Measurements from ENCODE around the gene TTBK1. TPM values are rescaled to one million over a fixed set of nuclear protein-coding genes. Genes with fewer than 3 reads are reported as not detected.

The TTBK1 gene
- total and polyA plus RNA-seq, 9 donors, result 0.03 to 0.11 (median 0.06) TPM; not detected in 6

- Histone ChIP-seq H3K27ac (no peak overlapping the region), H3K4me1 (ENCODE audit: insufficient read depth) (no peaks in the 10 kb centered on the region), H3K27me3 (no peaks in the 10 kb centered on the region), H3K9me3 (no peaks in the 10 kb centered on the region), H3K4me3 (no peak overlapping the region), H3K36me3 (no peaks in the 10 kb centered on the region)
- intact Hi-C loops (cut with DNase I), result no loop called here
- no peak for DNase-seq
- WGBS, 3 donors, result 84 to 92% (median 91%) methylated on average over 2 of the region's 2 CpGs
- TF ChIP-seq POLR2A (IDR thresholded peaks at IDR 0.05), result no peak
- no peak for TF ChIP-seq EP300 (IDR thresholded peaks at IDR 0.05)
- TF ChIP-seq, protein P1, sequence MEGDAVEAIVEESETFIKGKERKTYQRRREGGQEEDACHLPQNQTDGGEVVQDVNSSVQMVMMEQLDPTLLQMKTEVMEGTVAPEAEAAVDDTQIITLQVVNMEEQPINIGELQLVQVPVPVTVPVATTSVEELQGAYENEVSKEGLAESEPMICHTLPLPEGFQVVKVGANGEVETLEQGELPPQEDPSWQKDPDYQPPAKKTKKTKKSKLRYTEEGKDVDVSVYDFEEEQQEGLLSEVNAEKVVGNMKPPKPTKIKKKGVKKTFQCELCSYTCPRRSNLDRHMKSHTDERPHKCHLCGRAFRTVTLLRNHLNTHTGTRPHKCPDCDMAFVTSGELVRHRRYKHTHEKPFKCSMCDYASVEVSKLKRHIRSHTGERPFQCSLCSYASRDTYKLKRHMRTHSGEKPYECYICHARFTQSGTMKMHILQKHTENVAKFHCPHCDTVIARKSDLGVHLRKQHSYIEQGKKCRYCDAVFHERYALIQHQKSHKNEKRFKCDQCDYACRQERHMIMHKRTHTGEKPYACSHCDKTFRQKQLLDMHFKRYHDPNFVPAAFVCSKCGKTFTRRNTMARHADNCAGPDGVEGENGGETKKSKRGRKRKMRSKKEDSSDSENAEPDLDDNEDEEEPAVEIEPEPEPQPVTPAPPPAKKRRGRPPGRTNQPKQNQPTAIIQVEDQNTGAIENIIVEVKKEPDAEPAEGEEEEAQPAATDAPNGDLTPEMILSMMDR (IDR thresholded peaks at IDR 0.05), result no peak
Measured at GRCh38 chr6:43291708-43292107, 48.4 kb downstream of the TTBK1 start.

GRCh38 chr6:43292341-43292740 lies 49.1 kb downstream of the TTBK1 start:
- TF ChIP-seq POLR2A (IDR thresholded peaks at IDR 0.05), result no peak
- TF ChIP-seq, protein P1 (IDR thresholded peaks at IDR 0.05), result no peak
- no peak for TF ChIP-seq EP300 (IDR thresholded peaks at IDR 0.05)
- Histone ChIP-seq H3K4me3 (no peak overlapping the region), H3K9me3 (no peaks in the 10 kb centered on the region), H3K27ac (no peak overlapping the region), H3K27me3 (no peaks in the 10 kb centered on the region), H3K4me1 (ENCODE audit: insufficient read depth) (no peaks in the 10 kb centered on the region), H3K36me3 (no peaks in the 10 kb centered on the region)
- intact Hi-C loops (cut with DNase I), result no loop called here
- WGBS, 3 donors, result 93 to 95% (median 94%) methylated on average over 6 of the region's 6 CpGs
- no peak for DNase-seq

DNA sequence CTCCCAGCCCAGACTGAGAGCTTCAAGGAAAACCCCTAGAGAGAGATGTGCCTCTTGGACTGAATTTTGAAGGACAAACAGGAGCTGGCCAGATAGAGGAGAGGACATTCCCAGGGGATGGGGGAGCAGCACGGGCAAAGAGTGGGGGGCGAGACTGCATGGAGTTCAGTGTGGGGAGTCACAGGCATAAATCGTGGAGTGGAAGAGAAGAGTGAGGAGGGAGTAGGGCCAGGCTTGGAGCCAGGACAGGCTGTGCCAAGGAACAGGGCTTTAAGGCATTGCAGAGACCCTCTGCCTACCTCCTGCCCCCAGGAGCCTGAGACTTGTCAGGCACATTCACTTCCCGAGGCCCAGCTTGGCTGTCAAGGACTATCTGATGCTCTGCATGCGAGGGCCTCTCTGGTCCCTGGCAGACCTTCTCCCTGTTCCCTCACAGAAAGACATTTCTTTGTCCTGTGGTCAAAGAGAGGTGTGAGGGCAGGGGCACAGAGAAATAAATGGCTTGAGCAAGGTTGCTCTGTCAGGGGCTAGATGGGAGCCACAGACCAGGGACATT lies 49.6 kb downstream of the TTBK1 start:
- no peak overlapping the region for H3K4me3 ChIP-seq
- no peaks in the 10 kb centered on the region for H3K27me3 ChIP-seq
- no peak for TF ChIP-seq EP300 (IDR thresholded peaks at IDR 0.05)
- TF ChIP-seq, protein P1 (IDR thresholded peaks at IDR 0.05), result no peak
- no peak for TF ChIP-seq POLR2A (IDR thresholded peaks at IDR 0.05)
- no peaks in the 10 kb centered on the region for H3K36me3 ChIP-seq
- 39 to 47% (median 44%) methylated on average over 5 of the region's 5 CpGs for WGBS, 3 donors
- intact Hi-C loops (cut with DNase I), result no loop called here
- H3K9me3 ChIP-seq, result no peaks in the 10 kb centered on the region
- no peak for DNase-seq
- H3K27ac ChIP-seq, result no peak overlapping the region
- no peaks in the 10 kb centered on the region for H3K4me1 ChIP-seq (ENCODE audit: insufficient read depth)

- DNase-seq, result no peak
- H3K27ac ChIP-seq, result no peak overlapping the region
- H3K9me3 ChIP-seq, result no peaks in the 10 kb centered on the region
- no peak for TF ChIP-seq POLR2A (IDR thresholded peaks at IDR 0.05)
- intact Hi-C loops (cut with DNase I), result no loop called here
- H3K4me3 ChIP-seq, result no peak overlapping the region
- no peaks in the 10 kb centered on the region for H3K27me3 ChIP-seq
- WGBS, 3 donors, result 93 to 97% (median 94%) methylated on average over 3 of the region's 3 CpGs
- H3K36me3 ChIP-seq, result no peaks in the 10 kb centered on the region
- H3K4me1 ChIP-seq (ENCODE audit: insufficient read depth), result no peaks in the 10 kb centered on the region
Measured at GRCh38 chr6:43293698-43294097, 50.4 kb downstream of the TTBK1 start.

GRCh38 chr6:43294536-43294935 lies 51.3 kb downstream of the TTBK1 start:
- DNase-seq, result no peak
- Histone ChIP-seq H3K4me1 (ENCODE audit: insufficient read depth) (no peaks in the 10 kb centered on the region), H3K4me3 (no peak overlapping the region), H3K9me3 (no peaks in the 10 kb centered on the region), H3K36me3 (no peaks in the 10 kb centered on the region), H3K27ac (no peak overlapping the region), H3K27me3 (no peaks in the 10 kb centered on the region)
- 86 to 90% (median 86%) methylated on average over 3 of the region's 3 CpGs for WGBS, 3 donors
- intact Hi-C loops (cut with DNase I), result no loop called here
- TF ChIP-seq, protein P1 (IDR thresholded peaks at IDR 0.05), result no peak
- TF ChIP-seq EP300 (IDR thresholded peaks at IDR 0.05), result no peak
- TF ChIP-seq POLR2A (IDR thresholded peaks at IDR 0.05), result no peak
